Gastroesophageal sphincter (tissue), 3 donors: Measurements from ENCODE around the gene SIGLEC1.

Source experiments
- EP300 ChIP-seq: sonication (generic); formaldehyde crosslinking; IDR thresholded peaks from one replicate; pipeline ENCODE4 v1.6.1; 2017; ENCODE audit warnings: antibody characterized with exemption, mild to moderate bottlenecking
- POLR2A ChIP-seq, 2 donors: fragments of 450-650 bp; IDR thresholded peaks; one replicate each; pipeline ENCODE4 v1.6.1; 2017; ENCODE audit warnings: antibody characterized with exemption in 2 of 2, mild to moderate bottlenecking in 2 of 2, moderate library complexity in 1 of 2
- TF ChIP-seq, protein P1 (sequence below), 4 experiments: fragments of 200-600 bp in 2 of 4; fragments of 450-650 bp in 2 of 4; sonication (generic) in 1 of 4; IDR thresholded peaks; one replicate each; pipeline ENCODE4 v1.5.1; 2017 to 2019; ENCODE audit warnings: antibody characterized with exemption in 4 of 4, mild to moderate bottlenecking in 2 of 4, moderate library complexity in 2 of 4

DNA sequence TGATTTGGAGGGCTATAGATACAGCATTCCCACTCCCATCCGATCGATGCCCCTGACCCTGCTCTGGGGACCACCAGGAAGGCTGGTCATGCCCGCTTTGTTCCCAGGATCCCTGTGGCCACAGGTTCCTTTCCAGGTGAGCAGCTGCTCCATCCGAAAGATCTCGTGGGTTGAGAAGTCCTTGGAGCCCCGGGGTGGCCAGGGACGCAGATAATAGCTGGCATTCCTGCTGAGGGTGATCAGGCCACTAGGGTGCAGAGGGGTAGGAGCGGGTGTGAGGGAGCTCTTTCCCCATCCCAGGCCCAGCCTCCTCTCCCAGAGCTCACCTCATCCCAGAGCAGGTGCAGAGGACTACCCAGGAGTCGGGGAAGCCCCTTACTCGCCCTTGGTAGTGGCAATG lies 38.0 kb downstream of the SIGLEC1 start:
- TF ChIP-seq, protein P1, sequence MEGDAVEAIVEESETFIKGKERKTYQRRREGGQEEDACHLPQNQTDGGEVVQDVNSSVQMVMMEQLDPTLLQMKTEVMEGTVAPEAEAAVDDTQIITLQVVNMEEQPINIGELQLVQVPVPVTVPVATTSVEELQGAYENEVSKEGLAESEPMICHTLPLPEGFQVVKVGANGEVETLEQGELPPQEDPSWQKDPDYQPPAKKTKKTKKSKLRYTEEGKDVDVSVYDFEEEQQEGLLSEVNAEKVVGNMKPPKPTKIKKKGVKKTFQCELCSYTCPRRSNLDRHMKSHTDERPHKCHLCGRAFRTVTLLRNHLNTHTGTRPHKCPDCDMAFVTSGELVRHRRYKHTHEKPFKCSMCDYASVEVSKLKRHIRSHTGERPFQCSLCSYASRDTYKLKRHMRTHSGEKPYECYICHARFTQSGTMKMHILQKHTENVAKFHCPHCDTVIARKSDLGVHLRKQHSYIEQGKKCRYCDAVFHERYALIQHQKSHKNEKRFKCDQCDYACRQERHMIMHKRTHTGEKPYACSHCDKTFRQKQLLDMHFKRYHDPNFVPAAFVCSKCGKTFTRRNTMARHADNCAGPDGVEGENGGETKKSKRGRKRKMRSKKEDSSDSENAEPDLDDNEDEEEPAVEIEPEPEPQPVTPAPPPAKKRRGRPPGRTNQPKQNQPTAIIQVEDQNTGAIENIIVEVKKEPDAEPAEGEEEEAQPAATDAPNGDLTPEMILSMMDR (IDR thresholded peaks at IDR 0.05): no peak
- TF ChIP-seq POLR2A (IDR thresholded peaks at IDR 0.05) (no peak), EP300 (no peak)
